ENCODE results near the gene ERC2.

The ERC2 gene

DNA sequence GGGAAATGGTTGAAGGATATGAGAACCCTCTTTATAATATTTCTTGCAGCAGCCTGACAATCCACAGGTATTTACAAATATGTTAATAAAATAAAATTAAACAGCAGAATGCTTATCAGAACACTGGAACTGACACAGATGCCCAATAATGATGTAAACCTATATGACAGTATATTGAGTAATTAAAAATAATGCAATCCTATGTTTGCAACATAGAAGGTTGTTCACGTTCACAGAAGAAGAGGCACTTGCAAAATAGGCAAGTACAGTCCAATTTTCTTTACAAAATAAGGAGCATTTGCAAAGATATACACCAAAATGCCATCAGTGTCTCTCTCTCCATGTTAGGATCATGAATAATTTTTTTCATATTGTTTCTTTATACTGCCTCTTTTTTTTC lies 584.2 kb downstream of the ERC2 start:
- Mint-ChIP-seq H3K9me3 (no peaks in the 10 kb centered on the region), H3K4me3 (no peak overlapping the region), H3K27me3 (ENCODE audit: low read depth) (peaks cover 3% of the 10 kb centered on the region), H3K4me1 (ENCODE audit: low read depth) (no peaks in the 10 kb centered on the region), H3K36me3 (ENCODE audit: low read depth) (no peaks in the 10 kb centered on the region), H3K27ac (no peak overlapping the region)

DNA sequence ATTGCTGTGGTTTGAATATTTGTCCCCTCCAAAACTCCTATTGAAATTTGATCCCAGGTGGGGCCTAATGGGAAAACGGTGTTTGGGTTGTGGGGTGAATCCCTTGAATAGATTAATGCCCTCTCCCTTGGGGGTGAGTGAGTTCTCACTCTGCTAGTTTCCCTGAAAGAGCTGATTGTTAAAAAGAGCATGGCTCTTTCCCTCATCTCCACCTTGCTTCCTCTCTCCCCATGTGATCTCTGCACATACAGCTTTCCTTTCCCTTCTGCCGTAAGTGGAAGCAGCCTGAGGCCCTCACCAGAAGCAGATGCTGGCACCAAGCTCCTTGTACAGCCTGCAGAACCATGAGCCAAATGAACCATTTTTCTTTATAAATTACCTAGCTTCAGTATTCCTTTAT lies 586.3 kb downstream of the ERC2 start:
- H3K27me3 Mint-ChIP-seq (ENCODE audit: low read depth), result peaks cover 3% of the 10 kb centered on the region
- no peak overlapping the region for H3K27ac Mint-ChIP-seq
- no peak overlapping the region for H3K4me3 Mint-ChIP-seq
- H3K9me3 Mint-ChIP-seq, result no peaks in the 10 kb centered on the region
- H3K4me1 Mint-ChIP-seq (ENCODE audit: low read depth), result no peaks in the 10 kb centered on the region
- H3K36me3 Mint-ChIP-seq (ENCODE audit: low read depth), result no peaks in the 10 kb centered on the region

DNA sequence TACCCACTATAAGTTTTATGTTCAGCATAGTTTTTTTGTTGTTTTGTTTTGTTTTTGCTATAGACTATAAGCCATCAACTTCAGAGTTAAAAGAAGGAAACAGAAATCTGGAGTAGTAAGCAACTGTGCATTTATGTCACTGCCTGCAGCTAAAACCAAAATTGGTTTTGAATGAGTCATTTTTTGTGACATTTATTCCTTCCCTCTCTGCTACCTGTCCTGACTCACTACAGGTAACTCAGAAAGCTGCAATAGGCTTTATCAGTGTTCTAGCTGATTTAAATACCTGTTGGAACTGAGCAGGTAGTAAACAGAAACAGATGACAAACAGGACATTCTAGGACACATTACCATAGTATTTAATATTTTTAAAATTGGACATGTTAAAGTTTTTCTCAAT lies 587.9 kb downstream of the ERC2 start:
- no peaks in the 10 kb centered on the region for H3K36me3 Mint-ChIP-seq (ENCODE audit: low read depth)
- no peak overlapping the region for H3K27ac Mint-ChIP-seq
- H3K4me1 Mint-ChIP-seq (ENCODE audit: low read depth), result no peaks in the 10 kb centered on the region
- no peak overlapping the region for H3K4me3 Mint-ChIP-seq
- no peaks in the 10 kb centered on the region for H3K9me3 Mint-ChIP-seq
- peaks cover 3% of the 10 kb centered on the region for H3K27me3 Mint-ChIP-seq (ENCODE audit: low read depth)

DNA sequence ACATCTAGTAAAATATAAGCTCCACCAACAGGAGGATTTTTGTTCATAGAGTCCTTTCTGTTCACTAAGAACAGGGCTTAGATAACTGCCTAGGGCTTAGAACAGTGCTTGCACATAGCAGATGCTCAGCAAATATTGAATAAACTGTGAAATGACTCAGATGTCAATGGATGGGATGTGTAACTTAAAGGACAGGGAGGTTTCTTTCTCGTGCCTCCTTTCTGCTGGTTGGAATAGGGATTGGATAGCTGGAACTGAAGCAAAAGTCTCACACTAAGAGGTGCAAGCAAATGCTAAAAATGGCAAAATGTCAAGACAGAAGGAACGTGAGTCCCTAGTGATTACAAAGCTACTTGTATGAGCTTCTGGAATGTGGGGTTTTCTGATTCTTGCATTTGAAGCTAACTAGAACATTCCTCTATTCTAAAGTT lies 588.4 kb downstream of the ERC2 start:
- Mint-ChIP-seq H3K27me3 (ENCODE audit: low read depth) (peaks cover 3% of the 10 kb centered on the region), H3K4me1 (ENCODE audit: low read depth) (no peaks in the 10 kb centered on the region), H3K4me3 (no peak overlapping the region), H3K9me3 (no peaks in the 10 kb centered on the region), H3K36me3 (ENCODE audit: low read depth) (no peaks in the 10 kb centered on the region), H3K27ac (no peak overlapping the region)

DNA sequence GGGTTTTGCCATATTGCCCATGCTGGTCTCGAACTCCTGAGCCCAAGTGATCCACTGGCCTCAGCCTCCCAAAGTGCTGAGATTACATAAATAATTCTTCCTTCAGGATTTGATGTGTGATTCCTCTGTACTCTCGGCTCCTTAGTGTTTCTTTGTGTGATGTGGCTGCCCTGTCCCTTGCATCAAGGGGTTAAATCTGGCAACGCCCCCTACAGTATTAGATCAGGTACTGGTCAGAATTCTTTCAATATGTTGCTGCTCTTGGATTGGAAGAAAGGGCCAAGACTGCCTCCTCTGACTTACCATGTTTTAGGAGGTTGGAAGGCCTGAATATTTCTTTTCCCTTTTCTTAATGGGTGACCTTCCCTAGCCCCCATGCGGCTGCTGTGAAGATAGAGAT lies 590.6 kb downstream of the ERC2 start:
- Mint-ChIP-seq H3K9me3 (no peaks in the 10 kb centered on the region), H3K4me1 (ENCODE audit: low read depth) (no peaks in the 10 kb centered on the region), H3K4me3 (no peak overlapping the region), H3K27ac (no peak overlapping the region), H3K27me3 (ENCODE audit: low read depth) (peaks cover 3% of the 10 kb centered on the region), H3K36me3 (ENCODE audit: low read depth) (no peaks in the 10 kb centered on the region)

DNA sequence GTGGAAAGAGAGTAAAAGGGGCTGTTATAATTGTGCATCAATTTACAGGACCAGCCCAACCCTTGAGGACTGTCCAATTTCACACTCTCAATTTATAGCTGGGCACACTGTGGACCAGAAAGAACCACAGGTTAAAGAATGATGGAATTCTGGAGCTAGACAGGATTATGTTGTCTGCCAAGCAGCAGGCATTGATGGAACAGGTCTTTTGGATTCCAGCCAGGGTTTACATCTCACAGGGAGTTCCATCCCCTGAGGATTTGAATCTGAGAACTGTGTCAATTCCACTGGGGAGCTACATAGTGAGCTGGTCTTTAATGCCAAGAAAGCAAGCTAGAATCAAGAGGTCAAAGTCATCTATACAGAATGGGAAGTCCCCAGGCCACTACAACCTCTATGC lies 591.7 kb downstream of the ERC2 start:
- no peaks in the 10 kb centered on the region for H3K36me3 Mint-ChIP-seq (ENCODE audit: low read depth)
- H3K4me3 Mint-ChIP-seq, result no peak overlapping the region
- peaks cover 3% of the 10 kb centered on the region for H3K27me3 Mint-ChIP-seq (ENCODE audit: low read depth)
- H3K9me3 Mint-ChIP-seq, result no peaks in the 10 kb centered on the region
- H3K27ac Mint-ChIP-seq, result no peak overlapping the region
- no peaks in the 10 kb centered on the region for H3K4me1 Mint-ChIP-seq (ENCODE audit: low read depth)

DNA sequence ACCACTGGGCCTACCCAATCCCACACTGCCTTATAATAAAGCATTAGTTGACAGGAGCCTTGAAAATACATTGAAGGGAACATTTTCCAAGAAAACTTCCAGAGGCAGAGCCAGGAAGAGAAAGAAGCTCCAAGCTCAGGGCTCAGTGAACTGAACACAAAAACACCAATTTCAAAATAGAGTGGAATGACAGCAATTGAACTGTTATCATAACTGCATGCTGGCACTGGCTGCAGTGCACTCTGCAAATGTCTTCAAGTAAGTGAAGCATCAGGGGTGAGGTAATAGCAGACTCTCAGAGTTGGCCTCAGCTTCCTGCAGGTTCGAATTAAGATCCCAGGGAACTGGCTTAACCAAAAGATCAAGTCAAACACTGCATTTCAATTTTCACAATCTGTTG lies 593.2 kb downstream of the ERC2 start:
- Mint-ChIP-seq H3K4me3 (no peak overlapping the region), H3K27me3 (ENCODE audit: low read depth) (peaks cover 3% of the 10 kb centered on the region), H3K27ac (no peak overlapping the region), H3K4me1 (ENCODE audit: low read depth) (no peaks in the 10 kb centered on the region), H3K9me3 (no peaks in the 10 kb centered on the region), H3K36me3 (ENCODE audit: low read depth) (no peaks in the 10 kb centered on the region)

DNA sequence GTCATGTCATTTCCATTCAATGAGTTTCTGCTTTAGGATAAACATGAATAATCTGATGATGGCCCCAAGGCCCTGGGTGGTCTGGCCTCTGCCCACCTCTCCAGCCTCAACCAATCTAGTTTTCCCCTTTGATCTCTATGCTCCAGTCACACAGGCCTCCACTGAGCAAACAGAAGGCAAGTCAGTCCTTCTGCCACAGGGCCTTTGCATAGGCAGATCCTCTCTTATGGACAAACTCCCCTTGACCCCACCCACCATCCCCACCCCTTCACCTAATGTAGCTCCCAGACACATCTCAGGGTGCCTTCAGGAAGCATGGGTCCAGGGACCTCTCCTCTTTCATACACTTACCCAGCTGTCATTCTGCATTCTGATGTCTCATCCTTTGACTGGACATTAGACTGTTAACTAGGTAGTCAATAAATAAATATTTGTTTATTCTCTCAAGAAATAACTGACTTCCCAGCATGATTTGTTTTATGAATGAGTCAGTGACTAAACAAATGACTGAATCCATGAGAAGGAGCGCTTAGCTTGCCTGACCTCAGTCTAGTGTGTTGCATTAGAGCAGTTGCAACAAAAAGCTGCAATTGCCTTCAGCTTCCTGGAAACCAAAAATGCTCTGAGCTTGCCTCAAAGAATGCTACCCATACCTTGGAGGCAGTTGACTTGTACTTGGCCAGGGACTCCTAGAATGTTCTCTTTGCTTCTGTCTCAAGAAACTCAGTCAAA lies 594.6 kb downstream of the ERC2 start:
- H3K4me3 Mint-ChIP-seq, result no peak overlapping the region
- no peaks in the 10 kb centered on the region for H3K27me3 Mint-ChIP-seq (ENCODE audit: low read depth)
- no peaks in the 10 kb centered on the region for H3K4me1 Mint-ChIP-seq (ENCODE audit: low read depth)
- no peaks in the 10 kb centered on the region for H3K36me3 Mint-ChIP-seq (ENCODE audit: low read depth)
- no peaks in the 10 kb centered on the region for H3K9me3 Mint-ChIP-seq
- H3K27ac Mint-ChIP-seq, result no peak overlapping the region

DNA sequence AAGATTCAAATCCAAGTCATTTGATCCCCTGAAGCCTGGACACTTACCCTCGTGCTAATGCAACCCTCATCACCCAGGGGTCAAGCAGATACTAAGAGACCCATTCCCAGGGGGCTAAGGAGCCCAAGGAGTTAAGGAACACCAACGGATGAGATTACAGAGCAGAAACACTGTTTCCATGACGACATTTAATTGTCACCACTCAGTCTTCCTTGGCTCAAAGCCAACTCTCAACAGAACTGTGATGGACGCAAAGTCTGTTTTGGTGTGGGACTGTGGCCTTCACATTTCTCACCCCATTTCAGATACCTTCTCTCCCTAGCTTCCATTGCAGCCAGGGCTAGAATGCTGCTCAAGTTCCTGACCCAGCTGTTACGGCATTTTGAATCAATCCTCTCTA lies 597.7 kb downstream of the ERC2 start:
- no peaks in the 10 kb centered on the region for H3K4me1 Mint-ChIP-seq (ENCODE audit: low read depth)
- no peaks in the 10 kb centered on the region for H3K9me3 Mint-ChIP-seq
- H3K36me3 Mint-ChIP-seq (ENCODE audit: low read depth), result no peaks in the 10 kb centered on the region
- H3K27me3 Mint-ChIP-seq (ENCODE audit: low read depth), result no peaks in the 10 kb centered on the region
- no peak overlapping the region for H3K27ac Mint-ChIP-seq
- no peak overlapping the region for H3K4me3 Mint-ChIP-seq

DNA sequence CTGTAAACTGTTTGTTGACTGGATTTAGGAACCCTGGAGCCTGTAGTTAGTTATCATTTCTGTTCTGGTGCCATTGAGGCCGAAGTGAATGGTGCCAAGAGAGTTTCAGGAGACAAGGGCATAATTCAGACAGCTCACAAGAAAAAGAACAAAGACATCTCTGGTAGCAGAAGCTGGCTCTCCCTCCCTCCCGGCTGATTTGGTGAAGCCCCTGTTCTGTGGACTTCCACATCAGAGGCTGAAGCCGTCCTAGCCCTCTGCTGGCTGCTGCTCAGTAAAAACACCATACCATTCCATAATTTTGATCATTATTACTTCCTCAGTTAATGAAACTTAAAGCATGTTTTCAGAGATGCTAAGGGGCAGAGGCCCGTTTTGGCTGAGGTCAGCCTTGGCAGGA lies 599.9 kb downstream of the ERC2 start:
- H3K9me3 Mint-ChIP-seq, result no peaks in the 10 kb centered on the region
- H3K36me3 Mint-ChIP-seq (ENCODE audit: low read depth), result no peaks in the 10 kb centered on the region
- H3K4me3 Mint-ChIP-seq, result no peak overlapping the region
- no peaks in the 10 kb centered on the region for H3K4me1 Mint-ChIP-seq (ENCODE audit: low read depth)
- no peaks in the 10 kb centered on the region for H3K27me3 Mint-ChIP-seq (ENCODE audit: low read depth)
- no peak overlapping the region for H3K27ac Mint-ChIP-seq

DNA sequence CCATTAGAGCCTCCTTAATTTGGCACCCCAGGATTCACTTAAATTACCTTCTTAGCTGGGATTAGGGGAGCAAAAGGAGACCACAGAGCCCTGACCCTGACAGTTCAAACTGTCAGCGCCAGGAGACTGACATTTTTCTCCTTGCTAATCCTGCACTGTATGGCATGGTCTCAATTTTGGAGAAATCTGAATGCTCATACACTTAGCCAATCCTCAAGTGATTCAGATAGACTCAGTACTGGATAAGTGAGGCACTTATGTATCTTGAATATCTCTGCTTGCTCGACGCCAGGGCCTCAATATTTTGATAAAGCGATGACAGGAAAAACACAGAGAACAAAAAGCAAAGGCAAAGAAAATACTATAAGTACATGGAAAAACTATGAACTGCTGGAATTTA lies 605.2 kb downstream of the ERC2 start:
- Mint-ChIP-seq H3K4me1 (ENCODE audit: low read depth) (no peaks in the 10 kb centered on the region), H3K9me3 (no peaks in the 10 kb centered on the region), H3K36me3 (ENCODE audit: low read depth) (no peaks in the 10 kb centered on the region), H3K27me3 (ENCODE audit: low read depth) (no peaks in the 10 kb centered on the region), H3K27ac (no peak overlapping the region), H3K4me3 (no peak overlapping the region)

DNA sequence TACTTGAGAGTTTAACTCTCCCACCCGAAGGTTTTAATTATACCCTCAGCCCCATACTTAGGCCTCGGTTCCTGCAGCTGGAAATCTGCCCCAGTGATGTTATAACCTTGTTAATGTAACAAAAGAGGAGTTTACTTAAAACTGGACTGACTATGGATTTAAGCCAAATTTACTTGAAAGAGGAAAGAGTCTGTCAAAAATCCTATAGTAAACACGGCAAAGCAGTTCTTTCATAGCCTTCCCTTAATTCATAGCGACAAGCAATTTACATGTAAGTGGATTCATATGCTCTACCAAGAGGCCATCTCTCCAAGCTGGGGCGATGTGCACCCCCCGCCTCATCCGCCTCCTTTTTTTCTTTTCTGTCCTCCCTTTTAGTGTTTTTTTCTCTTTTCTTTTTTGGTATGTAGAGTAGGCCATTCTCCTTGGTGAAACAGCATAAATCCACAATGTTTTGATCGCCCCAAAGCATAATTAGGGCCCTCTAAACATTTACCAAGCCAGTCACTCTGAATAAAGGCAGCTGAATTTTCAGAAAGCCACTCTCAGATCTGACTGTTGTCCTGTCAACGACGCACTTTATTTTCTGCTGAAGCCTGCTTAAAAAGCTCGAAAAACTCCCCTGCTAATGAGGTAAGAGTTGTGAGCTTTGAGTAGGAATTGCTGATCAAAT lies 608.1 kb downstream of the ERC2 start:
- no peaks in the 10 kb centered on the region for H3K36me3 Mint-ChIP-seq (ENCODE audit: low read depth)
- H3K9me3 Mint-ChIP-seq, result no peaks in the 10 kb centered on the region
- H3K27me3 Mint-ChIP-seq (ENCODE audit: low read depth), result no peaks in the 10 kb centered on the region
- no peak overlapping the region for H3K4me3 Mint-ChIP-seq
- H3K4me1 Mint-ChIP-seq (ENCODE audit: low read depth), result no peaks in the 10 kb centered on the region
- no peak overlapping the region for H3K27ac Mint-ChIP-seq

DNA sequence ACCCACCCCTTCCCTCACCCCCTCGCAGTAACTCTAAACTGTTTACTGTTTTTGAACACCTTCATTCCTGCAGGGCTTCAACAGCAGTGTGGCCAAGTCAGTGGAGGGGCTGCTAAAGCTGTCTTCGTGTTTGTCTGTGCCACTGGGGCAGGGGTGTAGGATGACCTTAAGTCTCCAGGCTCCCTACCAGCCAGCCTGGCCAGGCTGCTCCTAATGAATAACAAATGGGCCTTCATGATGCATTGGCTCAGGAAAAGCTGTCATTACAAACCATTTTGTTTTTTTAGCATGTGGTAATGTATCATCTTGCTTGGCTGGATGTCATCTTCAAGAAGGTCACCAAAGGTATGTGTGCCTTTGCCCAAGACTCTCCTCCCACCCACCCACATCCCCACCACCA lies 609.0 kb downstream of the ERC2 start:
- H3K4me1 Mint-ChIP-seq (ENCODE audit: low read depth), result no peaks in the 10 kb centered on the region
- H3K27me3 Mint-ChIP-seq (ENCODE audit: low read depth), result no peaks in the 10 kb centered on the region
- no peaks in the 10 kb centered on the region for H3K9me3 Mint-ChIP-seq
- no peak overlapping the region for H3K4me3 Mint-ChIP-seq
- H3K36me3 Mint-ChIP-seq (ENCODE audit: low read depth), result no peaks in the 10 kb centered on the region
- no peak overlapping the region for H3K27ac Mint-ChIP-seq

DNA sequence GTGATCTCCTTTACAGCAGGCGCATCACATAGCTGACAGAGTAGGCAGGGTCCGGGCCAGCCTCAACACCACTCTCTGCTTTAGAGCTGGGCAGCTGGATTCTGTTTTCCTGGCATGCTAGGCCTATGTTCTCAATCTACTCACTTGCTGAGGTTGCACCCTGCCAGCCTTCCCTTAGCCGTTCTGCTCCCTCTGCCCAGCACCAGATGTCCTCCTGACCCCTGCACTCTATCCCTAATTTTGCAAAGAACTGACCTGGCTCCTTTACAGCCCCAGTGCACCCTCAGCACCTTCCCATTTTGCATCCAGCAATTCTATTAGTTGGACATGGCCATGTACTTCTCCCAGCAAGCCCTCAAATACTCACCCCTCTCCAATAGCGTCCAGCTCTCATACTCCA lies 609.5 kb downstream of the ERC2 start:
- Mint-ChIP-seq H3K9me3 (no peaks in the 10 kb centered on the region), H3K27me3 (ENCODE audit: low read depth) (no peaks in the 10 kb centered on the region), H3K4me1 (ENCODE audit: low read depth) (no peaks in the 10 kb centered on the region), H3K36me3 (ENCODE audit: low read depth) (no peaks in the 10 kb centered on the region), H3K4me3 (no peak overlapping the region), H3K27ac (no peak overlapping the region)

DNA sequence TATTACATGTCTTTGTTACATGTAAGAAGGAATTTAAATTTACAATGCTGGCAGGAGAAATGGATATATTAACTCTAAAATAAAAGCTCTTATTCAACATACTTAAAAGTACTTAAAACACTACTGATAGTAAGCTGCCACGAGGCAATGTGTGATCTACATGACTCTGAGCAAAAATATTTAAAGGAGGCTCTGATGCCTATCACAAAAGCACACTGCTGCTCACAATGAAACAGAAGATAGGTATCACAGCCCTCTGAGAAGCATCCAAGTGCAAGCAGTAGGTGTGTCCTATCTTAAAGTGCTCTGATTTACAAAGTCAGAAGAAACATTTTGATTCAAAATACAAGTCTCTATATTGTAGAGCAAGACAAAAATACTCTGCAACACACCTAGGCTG lies 610.0 kb downstream of the ERC2 start:
- no peaks in the 10 kb centered on the region for H3K9me3 Mint-ChIP-seq
- no peaks in the 10 kb centered on the region for H3K4me1 Mint-ChIP-seq (ENCODE audit: low read depth)
- H3K27ac Mint-ChIP-seq, result no peak overlapping the region
- H3K27me3 Mint-ChIP-seq (ENCODE audit: low read depth), result no peaks in the 10 kb centered on the region
- no peaks in the 10 kb centered on the region for H3K36me3 Mint-ChIP-seq (ENCODE audit: low read depth)
- H3K4me3 Mint-ChIP-seq, result no peak overlapping the region

Measured in T-helper 1 cell treated with Interleukin-12 subunit alpha and Interleukin-12 subunit beta and Interleukin-4 antibody, amounts not matched to agents 30 μg/mL and 1 μg/mL, for 36 hours (primary cell).